Measurements from ENCODE around the gene CHD1.

The CHD1 gene

GRCh38 chr5:98805070-98805469 is 123.7 kb downstream of the CHD1 start:
- DNase-seq (ENCODE audit: low read depth) = no peak

- DNase-seq (ENCODE audit: low read depth) = no peak
Measured at GRCh38 chr5:98804066-98804465, 124.7 kb downstream of the CHD1 start.

Data from activated T-cell treated with anti-CD3 and anti-CD28 coated beads for 24 hours (primary cell).